ENCODE measurements around the gene TRAPPC3. TPM values are rescaled to one million over a fixed set of nuclear protein-coding genes. Genes with fewer than 3 reads are reported as not detected.
A peak's percentile ranks its signal among the peaks of the same experiment; 100 is the strongest.

The TRAPPC3 gene
- total RNA-seq, 2 donors from 2014 or later: 51.4 to 54.7 TPM

DNA sequence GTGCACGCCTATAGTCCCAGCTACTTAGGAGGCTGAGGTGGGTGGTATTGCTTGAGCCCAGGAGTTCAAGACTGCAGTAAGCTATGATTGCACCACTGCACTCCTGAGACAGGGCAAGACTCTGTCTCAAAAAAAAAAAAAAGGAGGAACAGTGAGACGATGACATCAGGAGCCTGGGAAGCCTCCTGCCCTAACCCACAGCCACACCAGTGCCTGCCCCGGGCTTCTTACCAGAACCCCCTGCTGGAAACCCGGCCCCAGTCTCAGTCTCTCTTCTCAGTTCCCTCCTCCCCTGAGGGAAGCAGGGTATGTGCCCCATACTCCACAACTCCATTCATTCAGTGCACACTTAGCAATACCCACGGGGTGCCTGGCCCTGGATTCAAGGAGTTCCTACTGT lies 33.4 kb downstream of the TRAPPC3 start:
- DNase-seq (ENCODE audit: low spot score): no peak
- intact Hi-C loops (cut with DNase I): no loop called here

DNA sequence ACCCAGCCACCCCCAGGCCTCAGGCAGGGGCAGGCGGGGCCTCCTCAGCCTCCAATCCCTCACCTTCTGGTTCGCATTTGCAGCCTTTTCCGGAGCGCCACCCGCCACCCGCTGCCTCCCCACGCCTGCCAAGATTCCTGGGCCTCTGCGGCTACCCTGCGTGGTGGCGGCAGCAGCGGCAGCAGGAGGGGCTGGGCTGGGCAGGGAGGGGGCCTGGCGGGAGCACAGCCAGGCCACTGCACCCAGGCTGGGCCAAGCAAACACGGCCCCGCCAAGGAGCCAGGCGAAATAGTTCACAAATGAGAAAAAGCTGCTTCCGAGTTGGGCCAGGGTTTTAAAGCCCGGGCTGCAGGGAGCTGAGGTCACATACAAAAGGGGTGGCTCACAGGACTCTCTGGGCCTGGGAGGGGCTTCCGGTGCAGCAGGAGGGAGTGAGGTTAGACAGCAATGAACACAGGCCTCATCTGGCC lies 34.1 kb downstream of the TRAPPC3 start:
- intact Hi-C loops (cut with DNase I): no loop called here
- DNase-seq (ENCODE audit: low spot score): no peak

DNA sequence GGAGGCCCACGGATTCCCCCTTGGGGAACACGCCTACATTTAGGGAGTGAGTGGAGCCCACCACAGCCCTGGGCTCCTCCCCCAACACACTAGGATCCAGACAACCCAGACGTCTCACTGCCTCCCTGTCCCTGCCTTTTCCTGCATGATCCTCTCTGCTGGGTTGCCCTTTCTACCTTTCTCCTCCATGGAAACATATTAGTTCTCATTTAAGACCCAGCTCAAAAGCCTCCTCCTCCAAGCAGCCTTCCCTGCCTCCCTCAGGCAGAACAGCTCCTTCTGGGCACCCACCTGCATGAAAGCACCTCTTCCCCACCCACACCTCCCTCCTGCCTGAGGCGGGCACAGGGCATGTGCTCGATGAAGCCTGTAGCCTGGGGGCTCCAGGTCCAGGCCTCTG lies 34.9 kb downstream of the TRAPPC3 start:
- intact Hi-C loops (cut with DNase I): no loop called here
- DNase-seq (ENCODE audit: low spot score): no peak

DNA sequence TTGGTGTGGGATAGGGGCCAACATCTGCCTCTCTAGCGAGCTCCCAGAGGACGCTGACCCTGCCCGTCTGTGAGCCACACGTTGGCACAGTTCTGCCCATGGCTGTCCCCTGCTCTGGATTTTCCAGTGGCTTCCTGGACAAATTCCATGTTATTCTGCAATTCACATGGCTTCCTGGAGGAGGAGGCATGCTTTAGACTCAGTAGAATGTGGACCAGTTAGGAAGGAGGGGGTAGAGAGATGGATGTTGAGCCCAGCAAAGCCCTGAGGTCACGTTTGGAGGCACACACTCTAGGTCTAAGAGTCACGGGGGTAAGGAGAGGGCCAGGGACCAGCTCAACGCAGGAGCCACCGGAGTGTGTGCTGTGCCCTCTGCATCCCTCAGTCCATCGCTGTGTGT lies 36.5 kb downstream of the TRAPPC3 start:
- intact Hi-C loops (cut with DNase I): no loop called here
- no peak for DNase-seq (ENCODE audit: low spot score)

DNA sequence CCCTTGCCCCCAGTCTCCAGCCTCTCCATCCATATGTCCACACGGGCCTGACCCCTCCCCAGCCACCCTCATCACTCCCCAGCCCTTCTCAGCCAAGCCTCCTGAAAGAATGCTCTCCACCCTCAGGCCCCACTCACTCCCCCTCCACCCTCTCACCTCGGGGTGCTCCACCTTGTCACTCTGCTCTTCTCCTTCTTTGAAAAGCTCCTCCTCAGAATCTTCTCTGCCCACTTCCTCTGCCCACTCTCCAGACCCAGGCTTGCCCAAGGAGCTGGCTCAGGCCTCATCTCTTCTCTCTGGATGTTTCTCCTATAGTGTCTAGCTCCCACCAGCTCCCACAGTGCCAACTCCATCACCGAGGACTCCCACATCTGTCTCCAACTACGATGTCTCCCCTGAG lies 38.1 kb downstream of the TRAPPC3 start:
- no peak for DNase-seq (ENCODE audit: low spot score)
- intact Hi-C loops (cut with DNase I): no loop called here

DNA sequence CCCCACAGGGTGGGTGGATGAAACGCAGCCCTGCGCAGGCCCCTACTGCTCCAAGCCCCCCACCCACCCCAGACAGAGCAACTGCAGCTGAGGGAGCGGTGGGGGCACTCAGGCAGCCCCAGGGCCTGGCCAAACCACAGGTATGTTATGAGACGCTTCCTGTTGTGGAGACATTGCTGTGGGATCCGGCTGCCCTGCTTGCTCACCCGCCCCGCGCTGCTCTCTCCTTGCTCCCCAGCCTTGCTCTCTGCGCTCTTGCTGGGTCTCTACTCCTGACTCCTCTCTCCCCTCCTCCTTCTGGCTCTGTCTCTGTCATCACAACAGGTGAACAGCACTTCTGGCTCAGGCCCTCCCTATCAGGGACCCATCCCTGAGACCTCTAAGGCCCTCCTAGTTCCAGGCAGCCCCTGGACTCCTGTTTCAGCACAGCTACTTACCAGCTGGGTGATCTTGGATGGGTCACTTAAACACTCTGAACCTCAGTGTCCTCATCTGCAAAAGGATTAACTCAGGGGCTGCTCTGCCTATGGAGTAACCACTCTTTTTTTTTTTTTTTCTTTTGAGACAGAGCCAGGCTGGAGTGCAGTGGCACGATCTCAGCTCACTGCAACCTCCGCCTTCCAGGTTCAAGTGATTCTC lies 40.1 kb downstream of the TRAPPC3 start:
- DNase-seq (ENCODE audit: low spot score): no peak
- intact Hi-C loops (cut with DNase I): no loop called here

DNA sequence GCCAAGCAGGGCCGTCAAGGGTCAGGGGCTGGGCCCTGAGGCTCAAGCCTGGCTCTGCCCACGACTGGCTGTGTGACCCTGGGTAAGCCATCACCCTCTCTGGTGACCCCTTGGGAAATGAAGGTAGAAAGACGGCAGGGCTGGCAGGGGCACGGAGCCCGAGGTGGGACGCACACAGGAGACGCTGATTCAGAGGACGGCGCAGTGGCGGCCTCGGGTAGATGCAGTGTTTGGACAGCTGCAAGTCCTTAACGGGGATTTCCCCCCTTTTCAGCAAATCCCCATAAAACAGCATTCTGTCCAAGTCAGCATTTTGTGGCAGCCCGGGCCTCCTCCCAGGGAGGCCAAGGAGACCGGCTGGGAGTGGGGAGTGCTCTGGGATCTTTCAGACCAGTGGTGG lies 41.0 kb downstream of the TRAPPC3 start:
- intact Hi-C loops (cut with DNase I): no loop called here
- DNase-seq (ENCODE audit: low spot score): no peak

DNA sequence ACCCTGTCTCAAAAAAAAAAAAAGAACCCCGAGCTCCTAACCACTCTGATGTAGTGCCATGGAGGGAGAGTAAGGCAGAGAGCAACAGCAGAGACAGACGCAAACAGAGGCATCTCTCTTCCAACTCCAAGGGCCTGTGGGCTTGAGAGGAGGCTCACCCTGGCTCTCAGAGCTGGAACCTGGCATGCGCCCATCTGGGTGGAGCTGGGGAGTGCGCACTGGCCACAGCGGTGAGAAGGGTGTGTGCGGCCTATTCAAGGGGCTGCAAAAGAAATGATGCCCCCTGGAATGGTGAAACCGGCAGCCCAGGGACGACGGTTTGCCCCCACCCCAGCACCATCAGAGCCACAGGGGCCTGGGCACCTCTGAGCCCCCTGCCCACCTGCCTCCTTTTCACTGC lies 41.9 kb downstream of the TRAPPC3 start:
- intact Hi-C loops (cut with DNase I): no loop called here
- no peak for DNase-seq (ENCODE audit: low spot score)

DNA sequence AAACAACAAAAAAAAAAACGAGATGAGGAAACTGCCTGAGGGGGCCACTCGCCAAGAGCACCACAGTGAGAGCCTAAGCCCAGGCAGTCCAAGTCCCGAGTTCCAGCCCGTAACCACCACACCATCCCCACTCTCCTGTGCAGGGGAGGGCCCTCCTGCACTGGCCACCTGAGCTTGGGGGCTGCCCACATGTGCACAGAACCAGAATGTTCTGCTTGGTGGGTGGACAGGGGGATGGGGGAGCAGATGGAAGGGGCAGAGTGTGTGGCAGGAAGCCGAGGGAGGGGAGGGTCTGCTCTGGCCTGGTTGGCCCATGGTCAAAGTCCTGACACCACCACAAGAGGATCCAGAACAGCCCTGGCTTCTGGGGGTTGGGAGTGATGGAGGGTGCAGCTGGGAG lies 43.0 kb downstream of the TRAPPC3 start:
- intact Hi-C loops (cut with DNase I): no loop called here

DNA sequence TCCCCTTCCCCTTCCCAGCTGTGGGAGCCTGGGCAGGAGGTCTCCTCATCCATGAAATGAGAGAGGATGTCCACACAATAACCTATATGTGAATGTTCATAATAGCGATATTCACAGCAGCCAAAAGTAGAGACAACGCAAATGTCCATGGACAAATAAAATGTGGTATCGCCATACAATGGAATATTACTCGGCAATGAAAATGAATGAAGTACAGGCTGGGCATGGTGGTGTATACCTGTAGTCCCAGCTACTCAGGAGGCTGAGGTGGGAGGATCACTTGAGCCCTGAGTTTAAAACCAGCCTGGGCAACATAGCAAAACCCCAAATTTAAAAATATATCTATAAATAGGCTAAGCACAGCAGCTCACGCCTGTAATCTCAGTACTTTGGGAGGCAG lies 47.7 kb downstream of the TRAPPC3 start:
- DNase-seq (ENCODE audit: low spot score): no peak
- intact Hi-C loops (cut with DNase I): loop anchor here (2.0 kb wide), 3 partner anchors 33 to 185 kb away; no protein-coding TSS in a partner anchor

More for the DNA sequence above, 43.0 kb downstream of the TRAPPC3 start:
- DNase-seq (ENCODE audit: low spot score): no peak

DNA sequence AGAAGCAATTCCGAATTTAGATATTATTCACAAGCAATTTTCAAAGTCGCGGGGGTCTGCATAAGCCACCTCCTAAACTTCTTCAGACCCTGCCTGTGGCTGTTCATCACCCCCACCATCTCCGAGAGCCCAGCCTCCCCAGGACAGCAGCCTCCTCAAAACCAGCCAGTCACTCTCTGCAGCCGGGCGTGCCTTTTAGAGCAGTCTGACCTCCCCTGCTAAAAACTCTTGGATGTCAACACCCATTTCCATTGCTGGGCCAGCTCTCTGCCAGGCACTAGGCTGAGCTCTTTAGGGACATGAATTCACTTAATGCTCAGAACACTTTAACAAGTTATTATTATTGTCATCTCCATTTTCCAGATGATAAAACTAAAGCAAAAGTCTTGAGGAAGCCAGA lies 48.9 kb downstream of the TRAPPC3 start:
- intact Hi-C loops (cut with DNase I): loop anchor here (2.0 kb wide), 3 partner anchors 34 to 186 kb away; no protein-coding TSS in a partner anchor
- no peak for DNase-seq (ENCODE audit: low spot score)

DNA sequence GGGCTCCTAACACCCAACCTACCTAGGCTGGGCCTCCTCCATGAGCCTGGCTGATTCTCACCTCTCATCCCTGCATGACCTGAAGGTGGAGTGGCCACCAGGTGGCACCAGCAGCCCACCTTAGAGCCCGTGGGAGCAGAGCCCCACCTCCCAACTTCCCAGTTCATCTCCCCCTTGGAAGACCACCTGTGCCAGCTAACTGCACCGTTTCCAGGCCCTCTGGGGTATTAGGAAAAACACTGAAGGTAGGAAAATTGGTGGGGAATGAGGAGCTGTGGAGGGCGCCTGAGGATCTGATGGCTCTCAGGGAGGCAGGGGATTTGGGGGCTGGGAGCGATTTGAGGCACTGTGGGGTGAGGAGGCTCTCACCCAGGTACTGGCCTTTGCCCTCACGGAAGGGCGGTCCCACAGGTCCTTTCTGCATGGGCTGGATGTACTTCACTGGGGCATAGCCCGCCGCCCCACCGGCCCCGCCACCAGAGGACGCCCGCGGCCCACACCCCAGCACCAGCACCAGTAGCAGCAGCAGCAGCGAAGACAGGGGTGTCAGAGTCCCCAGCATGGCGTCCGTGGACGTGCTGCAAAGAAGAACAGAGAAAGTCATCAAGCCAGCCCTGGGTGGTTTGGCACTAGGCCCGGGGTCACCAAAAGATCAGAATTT lies 49.5 kb downstream of the TRAPPC3 start:
- intact Hi-C loops (cut with DNase I): loop anchor here (2.0 to 10.0 kb wide), 9 partner anchors 35 to 1975 kb away; partner anchors contain the start of gene TRAPPC3 (in 1 of the 2)
- DNase-seq (ENCODE audit: low spot score): peak; percentile 92

DNA sequence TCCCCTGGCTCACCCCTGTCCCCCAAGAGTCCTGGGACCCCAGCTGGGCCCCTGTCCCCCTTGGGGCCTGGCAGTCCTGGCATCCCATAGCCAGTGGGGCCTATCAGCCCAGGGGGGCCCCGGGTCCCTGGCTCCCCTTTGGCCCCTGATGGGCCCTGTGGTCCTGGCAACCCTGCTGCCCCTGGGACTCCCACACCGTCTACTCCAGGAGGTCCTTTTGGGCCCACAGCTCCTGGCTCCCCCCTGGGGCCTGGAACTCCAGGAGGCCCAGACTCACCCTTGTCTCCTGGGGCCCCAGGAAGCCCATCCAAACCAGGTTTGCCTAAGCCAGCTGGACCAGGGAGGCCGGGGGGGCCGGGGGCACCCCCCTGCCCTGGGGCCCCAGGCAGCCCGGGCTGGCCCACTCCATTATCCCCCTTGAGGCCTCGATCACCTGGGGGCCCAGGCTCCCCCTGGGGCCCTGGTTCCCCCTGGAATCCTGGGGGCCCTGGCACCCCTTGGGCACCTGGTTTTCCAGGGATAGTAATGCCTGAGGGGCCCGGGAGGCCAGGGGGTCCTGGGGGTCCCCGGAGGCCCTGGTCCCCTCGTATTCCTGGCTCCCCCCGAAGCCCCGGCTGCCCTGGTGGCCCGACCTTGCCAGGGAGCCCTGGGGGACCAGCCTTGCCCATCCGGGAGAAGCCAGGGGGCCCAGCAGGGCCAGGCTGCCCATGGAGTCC lies 50.5 kb downstream of the TRAPPC3 start:
- intact Hi-C loops (cut with DNase I): loop anchor here (5.0 to 10.0 kb wide), 6 partner anchors 46 to 1974 kb away; partner anchors contain the start of gene TRAPPC3 (in 1 of the 2)
- DNase-seq (ENCODE audit: low spot score): no peak

DNA sequence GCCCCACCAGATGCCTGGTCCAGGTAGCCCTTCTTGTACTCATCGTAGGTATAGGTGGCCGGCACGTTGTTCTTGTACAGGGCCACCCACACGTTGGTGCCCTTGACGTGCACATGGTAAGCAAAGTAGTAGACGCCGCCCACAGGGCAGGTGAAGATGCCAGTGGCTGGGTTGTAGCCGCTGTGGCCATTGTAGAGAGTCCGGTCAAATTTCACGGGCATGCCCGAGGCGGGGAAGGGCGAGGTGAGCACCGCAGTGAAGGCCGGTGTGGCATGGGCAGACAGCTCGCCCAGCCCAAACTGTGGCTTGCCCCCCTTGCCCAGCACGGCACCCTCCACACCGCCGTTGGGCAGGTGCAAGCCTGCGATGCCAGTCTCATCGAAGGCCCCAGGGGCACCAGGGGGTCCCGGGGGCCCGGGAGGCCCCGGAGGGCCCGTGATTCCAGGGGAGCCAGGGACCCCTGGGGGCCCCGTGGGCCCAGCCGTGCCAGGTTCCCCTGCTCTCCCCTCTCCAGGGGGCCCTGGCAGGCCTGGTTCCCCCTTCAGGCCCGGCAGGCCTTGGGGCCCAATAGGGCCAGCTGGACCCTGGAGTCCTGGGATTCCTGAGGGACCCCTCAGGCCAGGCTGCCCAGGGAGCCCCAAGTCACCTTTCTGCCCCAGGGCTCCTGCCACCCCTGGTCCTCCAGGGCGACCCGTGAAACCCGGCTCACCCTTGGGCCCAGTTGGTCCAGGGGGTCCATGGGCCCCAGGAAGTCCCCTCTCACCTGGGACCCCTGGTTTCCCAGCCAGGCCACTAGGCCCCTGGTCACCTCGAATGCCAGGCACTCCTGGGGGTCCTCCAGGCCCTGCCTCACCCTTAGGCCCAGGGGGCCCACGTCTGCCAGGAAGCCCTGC lies 51.3 kb downstream of the TRAPPC3 start:
- intact Hi-C loops (cut with DNase I): loop anchor here (5.0 to 10.0 kb wide), 6 partner anchors 47 to 1973 kb away; partner anchors contain the start of gene TRAPPC3 (in 1 of the 2)

DNA sequence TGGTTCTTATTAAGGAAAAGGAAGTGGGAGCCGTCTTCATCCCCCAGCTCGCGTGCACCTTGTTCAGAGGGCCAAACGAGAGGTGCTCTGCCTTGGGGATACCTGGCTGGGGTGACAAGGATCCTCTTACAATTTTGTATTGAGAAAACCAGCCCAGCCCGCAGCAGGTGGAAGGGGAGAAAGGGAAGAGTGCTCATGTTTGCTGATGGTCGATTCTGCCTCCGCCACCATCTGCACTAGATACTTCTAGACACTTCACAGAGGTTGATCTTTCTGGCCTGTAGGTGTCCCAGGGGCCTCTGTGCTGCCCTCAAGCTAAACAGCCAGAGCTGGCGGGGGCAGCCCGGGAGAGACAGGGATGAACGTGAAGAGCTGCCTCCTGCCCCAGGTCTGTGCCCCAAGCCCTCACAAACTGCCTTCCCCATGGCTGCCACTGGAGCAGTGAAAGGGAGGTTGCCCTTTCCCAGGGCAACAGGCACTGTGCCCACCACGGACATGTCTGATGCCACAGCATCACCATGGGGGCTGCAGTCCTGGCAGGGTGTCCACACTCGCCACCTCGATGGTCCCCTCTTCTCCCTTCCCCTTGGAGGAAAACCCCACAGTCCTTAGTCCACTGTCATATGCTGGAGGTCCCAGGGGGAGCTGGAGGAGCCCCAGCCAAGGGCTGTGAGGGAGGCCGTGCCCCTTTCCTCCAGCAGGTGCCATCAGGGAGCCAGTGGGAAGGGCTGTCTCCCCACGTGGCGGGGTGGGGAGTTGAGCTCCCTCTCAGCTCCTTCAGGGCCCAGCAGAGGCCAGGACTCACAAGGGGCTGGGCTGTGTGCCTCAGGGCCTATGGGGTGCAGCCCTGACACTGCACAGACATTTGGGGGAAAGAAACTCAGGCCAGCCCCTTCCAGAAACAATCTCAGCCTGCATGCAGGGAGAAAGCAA lies 52.5 kb downstream of the TRAPPC3 start:
- no peak for DNase-seq (ENCODE audit: low spot score)

More for the DNA sequence above, 51.3 kb downstream of the TRAPPC3 start:
- DNase-seq (ENCODE audit: low spot score): no peak

DNA sequence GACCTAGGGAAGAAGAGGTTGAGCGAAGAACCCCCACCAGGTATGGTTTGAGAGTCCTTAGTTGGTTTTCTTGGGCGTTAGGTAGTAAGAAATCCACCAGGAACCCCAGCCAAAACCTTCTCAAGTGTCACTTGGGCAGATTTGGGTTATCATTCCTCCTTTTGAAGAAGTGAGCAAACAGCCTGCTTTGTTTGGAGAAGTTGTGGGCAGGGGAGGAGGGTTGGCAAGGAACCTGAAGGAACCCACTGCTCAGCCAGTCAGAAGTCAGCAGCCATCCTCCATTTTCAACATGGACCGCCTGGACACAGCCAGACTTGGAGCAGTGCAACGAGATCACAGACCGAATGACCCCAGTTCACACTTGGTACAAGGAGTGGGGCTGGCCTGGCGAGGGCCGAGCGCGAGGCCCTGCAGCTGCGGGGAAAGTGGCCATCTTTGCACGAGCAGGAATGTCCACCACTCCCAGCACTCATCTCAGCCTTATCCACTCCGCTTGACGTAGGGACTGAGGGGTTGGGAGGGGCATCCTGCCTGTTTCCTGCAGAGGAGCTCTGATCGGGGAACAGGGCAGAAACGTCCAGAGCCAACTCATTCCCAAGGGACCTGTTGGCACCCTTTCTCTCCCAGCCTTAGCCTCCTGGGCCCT lies 53.4 kb downstream of the TRAPPC3 start:
- intact Hi-C loops (cut with DNase I): loop anchor here (5.0 to 10.0 kb wide), 6 partner anchors 49 to 1971 kb away; partner anchors contain the start of gene TRAPPC3 (in 1 of the 2)
- no peak for DNase-seq (ENCODE audit: low spot score)

More for the DNA sequence above, 52.5 kb downstream of the TRAPPC3 start:
- intact Hi-C loops (cut with DNase I): loop anchor here (5.0 to 10.0 kb wide), 6 partner anchors 48 to 1972 kb away; partner anchors contain the start of gene TRAPPC3 (in 1 of the 2)

DNA sequence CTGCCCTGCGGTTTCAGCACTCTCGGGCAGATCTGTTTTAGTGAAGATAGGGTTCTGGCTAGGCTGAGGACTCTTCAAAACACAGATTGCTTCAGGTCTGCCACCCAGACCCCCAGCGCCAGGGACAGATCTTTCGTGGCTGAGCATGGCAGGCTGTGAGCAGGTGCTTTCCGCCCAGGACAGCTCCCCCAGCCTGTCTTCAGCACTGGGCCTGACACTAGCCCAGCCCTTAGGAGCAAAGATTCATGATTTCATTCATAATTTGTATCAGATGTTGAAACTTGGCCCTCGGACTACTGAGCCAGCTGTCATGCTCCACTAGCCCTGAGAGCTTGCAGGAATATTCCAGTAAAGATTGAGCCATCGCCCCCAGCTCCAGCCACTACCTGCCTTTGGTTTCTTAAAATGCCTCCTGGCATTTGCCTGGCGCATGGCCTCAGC lies 54.6 kb downstream of the TRAPPC3 start:
- peak; percentile 71 for DNase-seq (ENCODE audit: low spot score)
- intact Hi-C loops (cut with DNase I): loop anchor here (5.0 to 10.0 kb wide), 6 partner anchors 50 to 1970 kb away; partner anchors contain the start of gene TRAPPC3 (in 1 of the 2)
